HG02571 (cell line): Measurements from ENCODE around the gene ZC3H7B.
A peak's percentile ranks its signal among the peaks of the same experiment; 100 is the strongest.
"Not testable (repeated sequence)": the region's sequence is repeated elsewhere in the genome, so short reads cannot be mapped to it uniquely, and the experiment has no call there.

Experiments used
- ATAC-seq: cut with Tn5 transposase; IDR thresholded peaks from one replicate; pipeline ENCODE4 v1.9.1; 2021; ENCODE audit warnings: mild to moderate bottlenecking, moderate library complexity; ENCODE audit not compliant: unreplicated experiment

ZC3H7B gene

GRCh38 chr22:41301085-41302020, at the start of gene ZC3H7B:
Gene ZC3H7B, plus strand, starts transcription at chr22:41301525. Its CDS starts 19,136 bp downstream, at chr22:41320661.
- peak; percentile 83 for ATAC-seq

GRCh38 chr22:41252365-41252764, 49.0 kb upstream of the ZC3H7B start:
- no peak for ATAC-seq

- ATAC-seq, result no peak
Measured at GRCh38 chr22:41254230-41254629, 47.1 kb upstream of the ZC3H7B start.

DNA sequence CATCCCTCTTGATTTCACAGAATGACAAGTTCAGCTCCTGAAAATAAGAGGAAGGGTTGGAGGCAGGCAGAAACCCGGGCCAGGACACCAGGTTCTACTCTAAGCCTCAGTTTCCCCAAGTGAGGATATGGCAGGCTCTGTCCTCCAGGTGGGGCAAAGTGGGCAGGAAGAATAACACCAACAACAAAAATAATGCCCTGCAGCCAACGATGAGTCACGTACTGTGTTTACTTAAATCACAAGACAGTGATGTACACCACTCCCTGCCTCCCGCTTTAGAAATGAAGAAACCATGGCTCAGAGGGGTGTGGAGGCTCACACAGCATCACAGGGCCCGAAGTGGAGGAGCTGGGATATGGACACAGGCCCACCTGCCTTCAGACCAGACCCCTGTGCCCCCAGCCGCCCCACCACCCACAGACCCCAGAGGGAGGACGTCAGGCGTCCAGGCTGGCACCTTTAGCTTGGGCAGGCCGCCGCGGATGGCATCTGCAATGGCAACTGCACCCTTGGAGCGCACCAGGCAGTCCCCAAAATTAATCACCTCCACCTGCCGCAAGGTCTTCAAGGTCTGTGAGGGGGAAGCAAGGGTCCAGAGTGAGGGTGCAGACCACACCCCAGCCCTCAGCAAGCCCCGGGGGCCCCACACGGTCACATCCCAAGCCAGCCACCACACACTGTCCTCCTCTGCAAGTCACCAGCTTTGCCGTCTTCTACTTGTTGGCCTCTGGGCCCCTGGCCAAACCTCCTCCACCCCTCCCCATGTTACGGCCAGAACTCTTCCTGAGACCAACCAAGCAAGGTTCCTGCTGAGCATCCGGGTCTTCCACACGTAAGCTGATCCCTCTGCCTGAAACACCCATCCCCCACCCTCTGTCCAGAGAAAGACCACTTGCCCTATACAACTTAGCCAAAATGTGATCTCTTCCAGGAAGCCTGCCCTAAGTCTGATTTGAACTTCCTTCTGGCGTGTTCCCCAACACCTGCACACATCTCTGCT, 44.8 kb upstream of the ZC3H7B start:
- no peak for ATAC-seq

DNA sequence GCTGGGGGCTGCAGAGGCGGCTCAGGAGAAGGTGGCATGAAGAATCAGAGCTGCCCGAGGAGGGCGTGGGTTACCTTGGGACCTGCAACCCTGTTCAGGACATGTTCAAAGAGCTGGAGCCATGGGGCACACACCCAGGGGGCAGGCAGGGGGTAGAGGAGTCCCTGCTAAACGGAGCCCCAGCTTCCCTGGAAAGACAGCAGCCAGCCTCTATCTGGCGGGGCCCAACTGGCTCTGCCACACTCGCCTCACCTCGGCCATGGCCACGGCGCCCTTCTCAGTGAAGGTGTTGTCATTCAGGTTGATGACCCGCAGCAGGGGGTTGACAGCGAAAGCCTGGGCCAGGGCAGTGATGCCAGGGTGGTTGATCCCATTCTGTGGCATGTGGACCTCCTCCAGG, 43.6 kb upstream of the ZC3H7B start:
- ATAC-seq, result no peak

GRCh38 chr22:41259756-41260155, 41.6 kb upstream of the ZC3H7B start:
- not testable (repeated sequence) for ATAC-seq

DNA sequence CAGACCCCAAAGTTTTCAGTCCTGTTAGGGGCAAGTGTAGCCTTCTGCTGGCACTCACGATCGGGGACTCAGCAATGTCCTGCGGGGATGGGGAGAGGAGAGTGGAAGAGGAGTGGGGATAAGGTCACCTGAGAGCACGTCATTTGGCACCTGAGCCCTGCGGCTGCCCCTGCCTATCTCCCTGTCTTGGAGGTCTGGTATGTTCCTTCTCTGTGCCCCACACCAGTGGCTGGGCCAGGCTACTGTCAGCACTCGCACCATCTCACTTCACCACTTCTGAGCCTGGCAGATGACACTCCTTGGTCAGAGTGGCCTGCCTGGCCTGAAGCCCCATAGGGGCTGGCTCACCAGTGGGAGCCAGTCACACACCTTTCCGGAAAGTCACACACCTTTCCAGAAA, 40.5 kb upstream of the ZC3H7B start:
- ATAC-seq, result no peak

DNA sequence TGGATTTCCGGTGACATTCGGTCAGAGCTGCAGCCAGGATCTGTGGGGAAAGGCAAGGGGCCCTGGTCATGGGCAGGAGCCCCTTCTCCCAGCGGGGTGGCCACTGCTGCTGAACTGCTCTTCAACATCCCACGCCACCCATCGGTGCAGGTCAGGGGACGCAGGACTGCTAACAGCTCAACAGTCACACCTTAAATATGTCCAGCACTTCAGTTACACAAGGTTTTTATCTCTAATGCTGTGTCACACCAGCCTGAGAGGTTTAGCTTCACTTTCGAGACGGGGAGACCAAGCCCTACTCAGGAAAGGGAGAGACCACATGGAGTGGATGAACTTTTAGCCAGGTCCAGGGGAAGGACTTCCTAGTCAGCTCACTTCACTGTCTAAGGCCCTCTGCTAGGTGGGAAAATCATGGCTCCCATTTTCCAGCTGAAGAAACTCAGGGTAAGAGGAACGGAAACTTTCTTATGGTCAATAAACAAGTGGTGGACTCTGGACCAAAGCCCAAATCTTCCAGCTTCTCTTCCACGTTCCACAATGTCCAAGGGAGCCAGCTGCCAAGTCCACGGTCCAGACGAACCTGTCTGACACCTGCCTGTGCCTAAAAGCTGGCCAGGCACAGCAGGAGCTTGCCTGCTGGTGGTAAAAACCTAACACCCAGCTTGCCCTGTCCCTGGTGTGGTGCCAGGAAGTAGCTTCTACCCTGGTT, 39.6 kb upstream of the ZC3H7B start:
- ATAC-seq, result no peak

GRCh38 chr22:41262250-41262765, 39.0 kb upstream of the ZC3H7B start:
- no peak for ATAC-seq

DNA sequence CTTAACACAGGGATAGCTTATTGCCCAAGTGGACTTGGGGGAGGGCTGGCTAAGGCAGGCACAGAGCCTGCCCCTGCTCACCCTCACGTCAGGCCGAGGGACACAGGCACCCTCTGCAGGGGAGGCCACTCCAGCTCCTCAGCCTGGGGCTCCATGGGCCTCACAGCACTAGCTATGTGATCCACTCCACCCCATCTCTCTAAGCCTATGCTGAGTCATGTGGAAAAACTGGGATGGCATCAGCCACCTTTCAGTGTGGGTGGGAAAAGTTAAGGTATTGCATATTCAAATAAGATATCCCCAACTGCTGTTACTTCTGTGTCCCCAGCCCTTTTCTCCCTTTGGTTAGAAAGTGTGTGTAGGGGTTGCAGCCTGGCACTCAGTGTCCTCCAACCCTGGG, 37.6 kb upstream of the ZC3H7B start:
- ATAC-seq, result no peak

DNA sequence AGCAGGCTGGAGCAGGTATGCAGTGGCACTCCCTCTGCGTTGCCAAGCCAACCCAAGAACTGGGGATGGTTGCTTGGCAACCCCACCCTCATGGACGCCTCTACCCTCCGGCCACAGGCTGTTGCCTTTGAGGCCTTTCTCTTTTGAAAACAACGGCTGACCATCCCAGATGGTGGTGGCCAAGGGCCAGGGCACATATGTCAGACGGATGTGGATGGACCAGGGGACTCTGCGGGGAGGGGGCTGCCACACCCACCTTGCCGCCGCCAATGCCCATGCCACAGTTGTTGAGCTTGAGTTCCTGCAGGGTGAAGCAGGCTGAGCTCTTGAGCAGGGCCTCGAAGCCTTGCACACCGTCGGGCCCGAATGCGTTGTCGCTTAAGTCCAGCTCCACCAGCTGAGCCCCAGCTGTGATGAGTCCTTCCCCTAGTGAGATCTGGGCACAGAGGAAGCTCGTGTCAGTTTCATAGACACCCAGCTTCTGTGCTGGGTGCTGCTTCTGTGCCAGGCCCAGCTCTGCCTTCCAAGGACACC, 36.9 kb upstream of the ZC3H7B start:
- ATAC-seq, result no peak

DNA sequence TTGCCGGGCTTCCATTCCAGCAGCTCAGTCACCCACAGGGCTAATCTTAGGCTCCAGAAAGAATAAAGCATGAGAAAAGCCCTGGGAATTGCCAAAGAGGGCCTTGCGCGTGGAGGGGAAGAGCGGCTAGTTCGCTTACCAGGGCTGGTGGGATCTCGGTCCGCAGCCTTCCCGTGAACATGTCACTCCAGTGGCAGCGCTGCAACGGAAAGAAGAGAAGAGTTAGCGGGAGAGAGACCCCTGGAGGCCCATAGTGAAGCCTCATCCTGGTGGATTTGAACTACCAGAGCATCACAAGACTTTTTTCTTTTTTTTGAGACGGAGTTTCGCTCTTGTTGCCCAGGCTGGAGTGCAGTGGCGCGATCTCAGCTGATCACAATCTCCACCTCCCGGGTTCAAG, 33.4 kb upstream of the ZC3H7B start:
- no peak for ATAC-seq

GRCh38 chr22:41271787-41272186, 29.5 kb upstream of the ZC3H7B start:
- no peak for ATAC-seq

DNA sequence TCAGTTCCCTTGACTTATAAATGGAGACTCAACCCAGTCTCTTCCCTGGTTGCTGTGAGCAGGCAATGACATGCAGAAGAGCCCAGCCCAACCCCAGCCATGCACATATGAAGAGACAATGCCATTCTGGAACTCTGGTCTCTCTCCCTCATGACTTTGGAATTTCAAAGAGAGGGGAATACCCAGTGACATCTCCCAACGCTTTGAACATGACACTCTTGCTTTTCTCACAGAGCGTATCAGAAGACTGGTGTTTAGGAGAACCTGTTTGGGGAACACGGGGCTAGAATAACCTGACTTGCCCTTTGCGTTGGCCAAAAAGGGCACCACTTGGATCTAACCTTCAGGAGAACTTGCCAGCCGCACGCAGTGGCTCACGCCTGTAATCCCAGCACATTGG, 28.2 kb upstream of the ZC3H7B start:
- no peak for ATAC-seq

GRCh38 chr22:41274856-41275255, 26.5 kb upstream of the ZC3H7B start:
- no peak for ATAC-seq

DNA sequence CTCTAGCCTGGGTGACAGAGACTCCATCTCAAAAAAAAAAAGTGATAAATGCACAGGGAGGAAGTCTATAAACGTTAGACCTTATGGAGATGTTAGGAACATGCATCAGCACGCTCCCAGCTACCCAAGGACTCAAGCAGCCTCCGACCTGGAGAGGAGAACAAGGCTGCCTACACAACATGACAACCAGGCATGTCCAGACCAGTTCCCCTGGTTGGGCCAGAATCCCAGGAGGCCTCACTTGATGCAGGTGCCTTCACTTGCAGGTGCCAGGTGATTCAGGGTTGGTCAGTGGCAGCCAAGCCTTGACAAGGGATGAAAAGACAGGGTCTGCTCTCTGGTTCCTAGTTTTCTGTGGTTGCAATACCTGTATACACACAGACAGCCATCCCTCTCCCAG, 21.3 kb upstream of the ZC3H7B start:
- no peak for ATAC-seq

DNA sequence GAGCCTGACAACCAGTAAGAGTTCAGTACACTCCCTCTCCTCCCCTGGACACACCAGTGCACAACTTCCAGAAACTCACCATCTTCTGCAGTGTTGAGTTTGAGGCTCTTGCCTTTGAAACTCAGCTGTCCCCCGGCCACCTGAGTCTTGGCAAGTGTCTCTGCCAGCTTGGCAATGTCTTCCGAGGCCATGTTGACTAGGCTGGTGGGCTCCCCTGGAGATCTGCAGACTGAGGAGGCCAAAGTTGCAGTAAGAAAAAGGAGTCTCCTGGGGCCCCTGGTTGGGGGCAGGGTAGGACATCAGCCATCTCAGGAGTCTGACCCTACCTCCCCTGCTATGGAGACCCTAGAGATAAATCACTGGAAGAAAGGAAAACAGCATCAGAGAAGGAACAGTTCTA, 20.5 kb upstream of the ZC3H7B start:
- no peak for ATAC-seq

GRCh38 chr22:41284465-41284864, 16.9 kb upstream of the ZC3H7B start:
- ATAC-seq, result no peak

DNA sequence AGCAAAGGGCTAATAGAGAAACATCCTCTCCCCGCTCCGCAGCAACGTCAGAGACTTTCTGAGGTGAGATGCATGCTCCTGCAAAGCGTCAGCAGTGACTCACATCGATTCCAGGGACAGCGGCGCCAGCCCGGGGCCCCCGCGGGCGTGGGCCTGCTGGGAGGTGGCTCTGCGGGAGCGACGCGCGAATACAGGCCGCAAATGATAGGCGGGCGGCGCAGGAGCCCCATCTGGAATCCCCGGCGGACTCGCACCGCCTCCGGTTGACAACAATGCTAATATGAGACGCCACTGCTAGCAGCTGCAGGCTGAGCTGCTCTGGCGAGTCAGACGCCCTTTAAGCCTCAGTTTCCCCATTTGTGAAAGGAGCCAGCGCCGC, 15.9 kb upstream of the ZC3H7B start:
- no peak for ATAC-seq

DNA sequence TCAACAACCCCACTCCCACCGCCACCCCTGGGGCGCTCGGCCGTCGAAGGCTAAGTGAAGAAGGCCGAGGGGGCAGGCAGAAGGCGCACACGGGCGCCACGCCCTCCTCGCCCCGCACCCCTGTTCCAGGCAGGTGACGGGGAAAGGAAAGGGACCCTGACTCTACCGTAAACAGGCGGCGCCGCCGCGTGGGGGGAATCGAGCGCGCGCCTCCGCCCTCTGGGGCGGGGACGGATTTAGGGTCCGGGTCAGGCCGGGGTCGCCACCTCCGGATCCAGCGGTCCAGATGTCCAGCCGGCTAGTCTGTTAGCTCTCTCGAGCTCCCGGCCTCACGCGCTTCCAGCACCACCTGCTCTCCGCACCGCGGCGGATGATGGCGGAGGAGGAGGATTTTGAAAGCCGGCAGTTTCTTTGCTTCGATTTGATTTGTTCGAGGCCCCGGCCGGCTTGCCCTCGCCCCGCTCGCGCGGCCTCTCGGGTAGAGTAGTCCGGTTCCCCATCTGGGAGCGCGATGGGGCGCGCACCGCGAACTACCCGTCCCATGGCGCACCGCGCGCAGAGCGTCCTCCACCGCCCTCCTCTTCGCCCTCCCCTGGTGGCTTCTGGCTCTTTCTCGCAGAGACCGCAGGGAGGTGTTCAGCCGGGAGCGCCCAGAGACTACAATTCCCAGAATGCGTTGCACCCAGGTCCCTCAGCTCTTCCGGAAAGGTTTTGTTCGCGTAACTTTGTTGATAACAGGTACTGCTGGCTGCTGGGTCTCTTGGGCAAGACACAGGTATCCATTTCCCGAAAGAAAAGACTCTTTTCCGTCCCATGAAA, 15.3 kb upstream of the ZC3H7B start, which contains the start of gene RANGAP1:
RANGAP1 (minus strand) TSS at position 368 of the 819 bp plus-strand sequence. CDS start 5,143 bp downstream, outside the sequence.
- ATAC-seq, result peak; percentile 91
